ENCODE measurements around the gene FLRT1.

FLRT1 gene

DNA sequence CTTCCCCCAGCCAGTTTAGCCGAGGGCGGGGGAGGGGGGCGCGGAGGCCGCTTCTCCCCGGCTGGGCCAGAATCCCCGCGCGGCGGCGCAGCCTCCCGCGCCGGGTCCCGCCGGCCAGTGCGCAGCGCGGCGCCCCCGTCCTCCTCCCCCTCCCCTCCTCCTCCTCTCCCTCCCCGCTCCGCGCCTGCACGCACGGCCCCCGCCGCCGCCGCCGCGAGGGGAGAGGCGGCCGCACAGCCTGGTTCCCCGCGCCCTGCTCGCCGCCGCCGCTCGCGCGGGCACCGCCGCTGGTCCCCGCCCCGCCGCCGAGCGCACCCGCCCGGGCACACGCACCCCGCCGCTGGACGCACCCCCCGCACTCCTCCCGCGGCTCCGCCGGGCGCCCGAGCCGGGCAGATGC, at the start of gene FLRT1:
FLRT1 (plus strand) TSS at position 356 of the 400 bp plus-strand sequence. CDS start 80,337 bp downstream, outside the sequence.
- FAIRE-seq, result no peak

DNA sequence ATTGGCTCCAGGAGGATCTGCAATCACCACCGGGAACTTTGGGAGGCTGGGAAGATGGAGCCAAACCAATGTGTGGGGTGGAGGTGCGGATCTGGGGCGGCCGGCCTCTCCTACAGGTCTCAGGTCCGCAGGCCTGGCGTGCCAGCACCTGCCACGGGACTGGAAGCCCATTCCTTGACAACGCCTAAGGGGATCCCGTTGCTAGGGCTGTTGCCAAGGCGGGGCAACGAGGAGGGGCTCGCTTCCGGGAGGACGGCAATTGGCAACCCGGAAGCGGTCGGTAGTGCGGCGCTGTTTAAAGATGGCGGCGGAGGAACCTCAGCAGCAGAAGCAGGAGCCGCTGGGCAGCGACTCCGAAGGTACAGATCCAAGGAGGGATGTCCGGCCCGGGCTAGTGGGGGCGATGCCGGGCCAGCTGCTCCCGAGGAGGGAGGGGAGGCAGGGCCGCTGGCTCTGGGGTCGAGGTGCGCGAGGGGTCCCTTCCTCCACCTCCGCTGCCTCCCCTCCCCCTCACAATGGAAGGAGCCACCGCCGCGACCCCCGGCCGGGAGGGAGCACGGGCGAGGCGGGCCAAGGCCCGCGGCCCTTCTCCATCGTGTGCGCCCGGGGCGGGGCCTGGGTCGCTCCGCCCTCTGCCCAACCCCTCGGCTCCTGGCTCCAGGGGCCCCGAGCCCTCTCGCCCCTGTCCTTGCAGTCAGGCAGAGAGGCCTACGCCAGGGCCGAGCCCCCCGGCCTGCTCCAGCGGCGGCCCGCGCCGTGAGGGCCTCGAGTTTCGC, 49.4 kb upstream of the FLRT1 start, which contains the start of gene OTUB1:
OTUB1 (plus strand) TSS at position 283 of the 776 bp plus-strand sequence; CDS start at position 302, 19 bp downstream.
- peak; percentile 97 for FAIRE-seq

DNA sequence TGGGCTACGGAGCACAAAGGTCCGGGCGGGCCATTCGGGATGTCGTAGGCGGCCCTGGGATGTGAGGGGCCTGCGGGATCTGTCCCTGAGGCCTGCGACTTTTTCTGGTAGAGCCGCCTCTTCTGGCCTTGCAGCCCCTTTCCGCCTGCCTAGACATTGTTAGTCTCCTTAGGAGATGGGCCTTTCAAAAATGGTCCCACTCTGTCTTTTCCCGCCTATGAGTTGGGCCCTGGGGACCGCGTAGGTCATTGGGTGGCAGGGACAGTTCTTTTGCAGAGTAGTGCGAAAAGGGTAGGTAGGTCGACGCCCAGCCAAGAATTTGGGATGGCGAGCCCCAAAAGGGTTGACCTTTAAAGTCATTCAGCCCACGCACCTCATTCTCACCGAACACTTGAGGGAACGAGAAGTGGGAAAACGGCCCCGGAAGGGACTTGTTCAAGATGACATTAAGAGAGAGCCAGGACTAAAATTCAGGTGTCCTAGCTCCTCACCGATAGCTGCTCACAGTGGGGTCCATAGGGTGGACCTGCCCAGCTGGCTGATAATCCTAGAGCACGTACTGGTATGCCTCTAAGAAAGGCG, 48.7 kb upstream of the FLRT1 start:
- no peak for FAIRE-seq

DNA sequence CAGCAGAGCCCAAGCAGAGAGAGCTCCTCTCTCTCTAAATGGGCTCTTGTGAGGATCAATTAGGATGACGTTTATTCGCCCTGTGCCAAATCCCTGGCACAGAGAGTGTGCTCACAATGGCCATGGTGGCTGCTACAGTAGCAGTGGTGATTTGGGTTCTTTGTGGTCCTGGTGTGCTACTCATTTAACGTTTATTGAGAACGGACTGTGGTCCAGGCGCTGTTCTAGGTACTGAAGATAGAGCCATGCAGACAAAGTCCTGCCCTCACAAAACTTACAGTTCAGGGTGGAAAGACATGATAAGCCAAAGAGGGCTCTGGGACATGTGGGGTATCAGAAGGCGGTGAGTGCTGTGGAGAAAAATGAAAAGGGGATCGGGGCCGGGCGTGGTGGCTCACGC, 44.2 kb upstream of the FLRT1 start:
- no peak for FAIRE-seq

- no peak for FAIRE-seq
Observed at GRCh38 chr11:63993100-63993499, 42.6 kb upstream of the FLRT1 start.

DNA sequence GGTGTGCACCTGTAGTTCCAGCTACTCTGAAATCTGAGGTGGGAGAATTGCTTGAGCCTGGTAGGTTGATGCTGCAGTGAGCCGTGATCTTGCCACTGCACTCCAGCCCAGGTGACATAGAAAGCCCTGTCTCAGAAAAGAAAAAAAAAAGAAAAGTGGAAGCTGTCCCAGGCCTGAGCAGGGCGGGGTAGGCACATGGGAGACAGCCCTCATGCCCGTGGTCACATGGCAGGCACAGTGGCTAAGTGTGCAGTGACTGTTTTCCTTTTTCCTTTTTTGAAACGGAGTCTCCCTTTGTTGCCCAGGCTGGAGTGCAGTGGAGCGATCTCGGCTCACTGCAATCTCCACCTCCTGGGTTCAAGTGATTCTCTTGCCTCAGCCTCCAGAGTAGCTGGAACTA, 41.7 kb upstream of the FLRT1 start:
- no peak for FAIRE-seq

GRCh38 chr11:63996512-63996911, 39.2 kb upstream of the FLRT1 start:
- no peak for FAIRE-seq

GRCh38 chr11:63997104-63997700, 38.5 kb upstream of the FLRT1 start:
- FAIRE-seq, result no peak

GRCh38 chr11:63997801-63998337, 37.9 kb upstream of the FLRT1 start:
- FAIRE-seq, result no peak

- FAIRE-seq, result peak; percentile 39
Observed at GRCh38 chr11:63998558-63999348, 37.0 kb upstream of the FLRT1 start.

- peak; percentile 93 for FAIRE-seq
Observed at GRCh38 chr11:63999349-64000025, 36.2 kb upstream of the FLRT1 start.

- no peak for FAIRE-seq
Observed at GRCh38 chr11:64000026-64000739, 35.5 kb upstream of the FLRT1 start.

DNA sequence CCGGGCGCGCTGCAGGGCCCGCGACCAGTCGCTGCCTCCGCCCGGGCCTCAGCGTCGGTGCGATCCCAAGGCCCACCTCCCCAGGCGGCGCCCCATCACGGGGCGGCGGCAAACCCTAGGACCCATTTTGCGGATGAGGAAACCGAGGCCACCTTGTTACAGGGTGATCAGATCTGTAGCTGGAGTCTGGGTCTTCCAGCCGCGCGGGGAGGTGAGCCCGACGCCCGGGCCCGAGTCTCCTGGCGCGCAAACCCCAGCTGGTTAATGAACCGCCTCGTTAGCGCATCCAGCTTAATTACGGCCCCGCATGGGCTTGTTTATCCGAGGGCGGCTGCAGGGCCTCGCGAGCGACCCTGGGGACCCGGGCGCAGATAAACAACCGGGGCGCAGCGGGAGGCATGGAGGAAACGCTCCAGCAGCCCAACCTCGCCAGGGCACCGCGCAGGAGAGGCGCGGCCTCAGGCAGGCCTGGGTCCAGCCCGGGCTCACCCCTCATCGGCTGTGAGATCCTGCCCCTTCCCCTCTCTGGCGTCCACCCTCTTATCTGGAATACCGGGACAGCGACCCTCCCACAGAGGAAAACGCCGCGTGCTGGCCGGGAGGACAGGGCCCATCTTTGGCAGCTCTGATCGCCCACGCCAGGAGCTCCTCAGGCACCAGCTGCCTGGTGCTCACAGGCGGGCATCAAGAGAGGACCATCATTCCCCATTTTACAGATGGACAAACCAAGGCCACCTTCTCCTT, 34.8 kb upstream of the FLRT1 start:
- no peak for FAIRE-seq

- FAIRE-seq, result no peak
Observed at GRCh38 chr11:64001484-64002420, 34.0 kb upstream of the FLRT1 start.

DNA sequence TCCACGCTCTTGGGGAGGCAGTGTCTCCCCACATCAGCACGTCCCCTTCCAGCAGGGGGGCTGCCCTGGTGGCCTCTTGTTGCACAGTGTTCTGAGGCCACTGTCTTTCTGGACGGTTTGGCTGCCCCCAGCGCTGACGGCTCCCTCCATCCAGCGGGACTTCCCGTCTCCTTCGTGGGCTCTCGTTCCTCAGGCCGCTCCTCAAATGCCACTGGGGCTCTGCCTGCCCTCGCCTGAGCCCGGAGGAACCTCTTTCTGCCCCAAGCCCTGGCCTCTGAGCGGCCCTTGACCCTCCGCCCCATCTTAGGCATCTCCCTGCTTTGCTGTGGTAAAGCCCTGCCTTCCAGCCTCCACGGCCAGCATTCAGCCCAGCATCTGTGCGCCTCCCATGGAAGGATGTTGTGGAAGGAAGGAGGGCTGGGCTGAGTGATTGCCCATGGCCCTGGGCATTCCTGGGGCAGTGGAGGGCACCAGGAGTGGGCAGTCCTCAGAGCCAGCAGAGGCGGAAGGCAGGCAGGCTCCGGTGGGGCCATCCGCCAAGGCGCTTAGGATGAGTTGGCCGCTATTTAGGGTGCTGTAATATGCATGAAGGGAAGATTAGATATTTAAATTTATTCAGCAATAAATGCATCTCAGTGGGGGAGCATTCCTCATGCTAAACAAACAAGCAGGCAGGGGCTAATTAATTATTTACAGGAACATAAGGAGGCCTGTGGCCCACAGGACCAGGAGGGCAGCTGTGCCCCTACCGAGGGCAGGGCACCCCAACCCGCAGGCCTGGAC, 31.7 kb upstream of the FLRT1 start:
- no peak for FAIRE-seq

DNA sequence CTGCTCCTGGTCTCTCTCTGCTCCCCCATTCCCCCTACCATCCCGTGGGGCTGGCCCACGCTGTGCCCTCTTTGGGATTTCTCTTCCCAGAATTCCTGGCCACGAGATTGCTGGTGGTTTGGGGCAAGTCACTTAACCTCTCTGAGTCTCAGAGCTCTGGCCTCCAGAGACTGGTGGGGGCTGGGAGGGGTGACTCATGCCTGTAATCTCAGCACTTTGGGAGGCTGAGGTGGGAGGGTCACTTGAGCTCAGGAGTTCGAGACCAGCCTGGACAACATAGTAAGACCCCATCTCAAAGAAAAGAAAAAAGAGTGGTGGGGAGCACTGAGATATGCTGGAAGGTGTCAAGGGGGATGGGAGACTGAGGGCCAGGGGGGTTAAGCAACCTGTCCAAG, 31.1 kb upstream of the FLRT1 start:
- FAIRE-seq, result no peak

DNA sequence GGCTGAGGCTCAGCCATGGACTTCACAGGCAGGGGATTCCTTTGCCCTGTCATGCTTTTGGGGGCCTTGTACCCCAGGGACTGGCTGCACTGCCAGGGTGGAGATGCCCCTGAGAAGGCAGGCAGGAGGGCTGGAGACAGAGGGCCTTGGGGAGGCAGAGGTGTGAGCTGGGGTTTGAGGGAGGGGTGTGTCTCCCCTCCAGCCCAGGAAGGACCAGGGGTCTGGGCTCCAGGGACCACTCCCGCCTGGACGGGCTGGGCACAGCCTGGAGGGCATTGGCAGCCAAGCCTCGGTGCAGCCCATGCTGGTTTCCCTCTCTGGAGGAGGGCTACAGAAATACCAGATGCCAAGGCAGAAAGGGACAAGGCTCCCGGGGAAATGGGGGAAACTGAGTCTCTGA, 30.0 kb upstream of the FLRT1 start:
- no peak for FAIRE-seq

- no peak for FAIRE-seq
Observed at GRCh38 chr11:64006398-64006797, 29.3 kb upstream of the FLRT1 start.

GRCh38 chr11:64007160-64007628, 28.5 kb upstream of the FLRT1 start:
- no peak for FAIRE-seq
